Measurements from ENCODE around the gene UBE2C. TPM values are rescaled to one million over a fixed set of nuclear protein-coding genes. Genes with fewer than 3 reads are reported as not detected.
A peak's percentile ranks its signal among the peaks of the same experiment; 100 is the strongest.

UBE2C gene
- total and polyA plus RNA-seq, 10 donors, result 3.0 to 56.4 (median 13.5) TPM

GRCh38 chr20:45818239-45818638 lies 5.8 kb downstream of the UBE2C start:
- H3K36me3 ChIP-seq, result peaks cover 0 to 31% (median 0%) of the 10 kb centered on the region in 6 donors
- peaks cover 0 to 23% (median 14%) of the 10 kb centered on the region in 7 donors for H3K27me3 ChIP-seq (replicated peaks in 1 of 7)
- WGBS, 5 donors, result 93 to 97% (median 95%) methylated on average over 3 of the region's 3 CpGs
- DNase-seq, result no peak
- TF ChIP-seq POLR2AphosphoS5 (IDR thresholded peaks at IDR 0.05) (no peak), CTCF (IDR thresholded peaks at IDR 0.05 in 8 of 11, conservative IDR thresholded peaks at IDR 0.05 in 3 of 11) (no peak), POLR2A (IDR thresholded peaks at IDR 0.05) (no peak)
- no peak overlapping the region for H3K4me3 ChIP-seq
- H3K27ac ChIP-seq, result no peak overlapping the region
- intact Hi-C loops (cut with DNase I; ENCODE audit: low total_unique reads), result loop anchor here (10.0 kb wide), 1 partner anchor 147 kb away; no protein-coding TSS in a partner anchor
- peaks cover 0 to 18% (median 6%) of the 10 kb centered on the region in 6 donors for H3K4me1 ChIP-seq
- H3K9me3 ChIP-seq, result no peaks in the 10 kb centered on the region

GRCh38 chr20:45819466-45819865 lies 7.0 kb downstream of the UBE2C start:
- peaks cover 0 to 29% (median 0%) of the 10 kb centered on the region in 6 donors for H3K36me3 ChIP-seq
- 93 to 100% (median 96%) methylated on average over 4 of the region's 4 CpGs for WGBS, 5 donors
- H3K27me3 ChIP-seq (replicated peaks in 1 of 7), result peaks cover 0 to 35% (median 22%) of the 10 kb centered on the region in 7 donors
- no peak overlapping the region for H3K4me3 ChIP-seq
- intact Hi-C loops (cut with DNase I; ENCODE audit: low total_unique reads), result loop anchor here (10.0 kb wide), 1 partner anchor 145 kb away; no protein-coding TSS in a partner anchor
- H3K4me1 ChIP-seq, result peaks cover 0 to 23% (median 17%) of the 10 kb centered on the region in 6 donors
- TF ChIP-seq POLR2A (IDR thresholded peaks at IDR 0.05), result no peak
- no peak for TF ChIP-seq CTCF (IDR thresholded peaks at IDR 0.05 in 8 of 11, conservative IDR thresholded peaks at IDR 0.05 in 3 of 11)
- TF ChIP-seq POLR2AphosphoS5 (IDR thresholded peaks at IDR 0.05), result no peak
- DNase-seq, result no peak
- H3K27ac ChIP-seq, result no peak overlapping the region
- no peaks in the 10 kb centered on the region for H3K9me3 ChIP-seq

- TF ChIP-seq POLR2AphosphoS5 (IDR thresholded peaks at IDR 0.05), result no peak
- Histone ChIP-seq H3K27me3 (replicated peaks in 1 of 7) (peaks cover 0 to 37% (median 22%) of the 10 kb centered on the region in 7 donors), H3K4me3 (no peak overlapping the region), H3K36me3 (peaks cover 0 to 8% (median 0%) of the 10 kb centered on the region in 6 donors), H3K9me3 (no peaks in the 10 kb centered on the region), H3K4me1 (peaks cover 0 to 26% (median 19%) of the 10 kb centered on the region in 6 donors), H3K27ac (no peak overlapping the region)
- 78 to 90% (median 82%) methylated on average over 2 of the region's 2 CpGs for WGBS, 5 donors
- no peak for DNase-seq
- intact Hi-C loops (cut with DNase I; ENCODE audit: low total_unique reads), result no loop called here
Observed at GRCh38 chr20:45821947-45822346, 9.5 kb downstream of the UBE2C start.

- TF ChIP-seq POLR2AphosphoS5 (IDR thresholded peaks at IDR 0.05) (no peak), POLR2A (IDR thresholded peaks at IDR 0.05) (no peak), CTCF (IDR thresholded peaks at IDR 0.05 in 8 of 11, conservative IDR thresholded peaks at IDR 0.05 in 3 of 11) (no peak)
- Histone ChIP-seq H3K9me3 (no peaks in the 10 kb centered on the region), H3K4me1 (peaks cover 0 to 26% (median 19%) of the 10 kb centered on the region in 6 donors), H3K27ac (no peak overlapping the region), H3K27me3 (replicated peaks in 1 of 7) (peaks cover 0 to 37% (median 22%) of the 10 kb centered on the region in 7 donors), H3K36me3 (no peaks in the 10 kb centered on the region), H3K4me3 (peak overlapping the region in 1 of 8 donors; percentile 64)
- no peak for DNase-seq
- WGBS, 5 donors, result 6 to 26% (median 11%) methylated on average over 6 to 24 of the region's 24 CpGs
- intact Hi-C loops (cut with DNase I; ENCODE audit: low total_unique reads), result no loop called here
Observed at GRCh38 chr20:45822857-45823256, 10.4 kb downstream of the UBE2C start.
